GM19193 (cell line): ENCODE data around the gene ADSL.

Experiments used
- POLR2A ChIP-seq: IDR thresholded peaks from 4 replicates; pipeline ENCODE4 v1.6.1; 2011; ENCODE audit not compliant: insufficient read depth, insufficient read length; ENCODE audit errors: extremely low read depth

Gene ADSL

GRCh38 chr22:40346185-40347118, at the start of gene ADSL:
Gene ADSL (plus strand): TSS chr22:40346500. CDS start chr22:40346559, 59 bp downstream.
- peak; percentile 98 for TF ChIP-seq POLR2A

DNA sequence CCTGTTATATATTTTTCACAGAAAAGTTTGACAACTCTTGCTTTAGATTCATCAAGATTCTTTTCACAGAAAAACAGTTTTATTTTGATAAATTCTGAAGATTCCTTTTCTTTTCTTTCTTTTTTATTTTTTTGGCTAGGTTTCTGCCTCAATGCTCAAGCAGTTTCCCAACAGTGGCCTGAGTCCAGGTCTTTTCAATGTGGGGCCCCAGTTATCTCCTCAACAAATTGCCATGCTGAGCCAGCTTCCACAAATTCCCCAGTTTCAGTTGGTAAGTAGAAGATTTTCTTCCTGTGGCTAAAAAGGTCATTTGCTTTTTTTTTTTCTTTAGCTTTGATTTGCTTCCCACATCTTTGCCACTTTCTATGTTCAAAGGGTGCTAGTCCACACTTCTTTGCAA, 46.0 kb upstream of the ADSL start:
- TF ChIP-seq POLR2A = no peak

- no peak for TF ChIP-seq POLR2A
These were observed 45.2 kb upstream of the ADSL start for GRCh38 chr22:40300884-40301672.

GRCh38 chr22:40302149-40302548, 44.2 kb upstream of the ADSL start:
- TF ChIP-seq POLR2A = no peak

DNA sequence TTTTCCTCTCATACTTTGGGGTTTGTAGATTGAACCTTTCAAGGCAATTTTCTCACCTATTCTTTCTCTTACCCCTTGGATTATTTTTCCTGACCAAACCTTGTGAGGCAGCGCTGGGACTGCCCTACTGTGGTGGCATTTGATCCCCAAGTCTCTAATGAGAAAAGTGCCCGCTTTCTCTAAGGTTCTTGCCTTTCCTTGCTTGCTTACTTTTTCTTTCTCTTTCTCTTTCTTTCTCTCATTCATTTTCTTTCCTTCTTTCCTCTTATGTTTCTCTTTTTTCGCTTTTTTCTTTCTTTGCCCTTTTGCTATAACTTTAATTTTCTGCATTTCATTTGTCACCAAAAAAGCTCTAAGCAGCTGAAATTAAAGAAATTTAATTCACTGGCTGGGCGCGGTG, 40.7 kb upstream of the ADSL start:
- TF ChIP-seq POLR2A = no peak

DNA sequence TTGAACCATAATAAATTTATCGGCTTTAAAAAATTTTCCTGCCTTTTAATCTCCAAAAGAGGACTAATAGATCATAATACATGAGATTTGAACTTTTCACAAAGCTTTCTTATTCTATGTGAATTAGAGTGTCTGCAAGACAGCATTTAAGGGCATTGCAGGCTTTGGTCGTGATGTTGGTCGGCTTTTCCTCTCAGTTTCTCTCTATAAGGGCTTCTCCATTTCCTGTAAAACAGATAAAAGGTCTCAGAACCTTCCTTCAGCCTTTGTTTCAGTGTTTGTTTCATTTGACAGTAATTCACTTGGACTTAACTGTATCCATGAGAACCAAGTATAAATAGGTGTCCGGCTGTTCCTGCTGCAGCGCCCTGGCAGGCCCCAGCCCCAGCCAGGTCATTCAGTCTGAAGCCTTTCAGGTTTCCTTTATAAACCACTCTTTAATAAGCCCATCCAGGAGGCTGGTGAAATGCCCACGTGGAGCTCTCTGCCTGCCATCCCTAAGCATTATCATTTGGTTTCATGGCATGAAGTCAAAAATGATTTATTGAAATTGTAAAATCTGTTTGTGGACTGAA, 37.2 kb upstream of the ADSL start:
- no peak for TF ChIP-seq POLR2A

DNA sequence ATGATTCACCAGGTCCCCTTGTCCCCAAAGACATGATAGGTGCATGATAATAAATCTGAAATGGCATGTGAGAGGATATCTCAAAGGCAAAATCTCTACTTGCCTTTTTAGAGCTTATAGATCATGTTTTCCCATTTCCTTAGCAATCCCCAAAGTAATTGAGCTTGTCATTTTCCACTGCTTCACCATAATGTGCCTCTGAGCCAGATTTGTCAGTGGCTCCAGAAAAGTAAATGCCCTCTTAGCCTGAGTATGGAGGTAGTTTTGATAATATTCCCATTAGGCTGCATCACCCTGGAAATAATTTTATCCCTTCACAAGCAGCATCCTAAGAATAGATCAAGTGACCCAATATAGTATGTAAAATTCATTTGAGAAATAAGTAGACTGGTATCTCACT, 36.7 kb upstream of the ADSL start:
- TF ChIP-seq POLR2A = no peak

GRCh38 chr22:40310081-40310767, 36.1 kb upstream of the ADSL start:
- TF ChIP-seq POLR2A = no peak

DNA sequence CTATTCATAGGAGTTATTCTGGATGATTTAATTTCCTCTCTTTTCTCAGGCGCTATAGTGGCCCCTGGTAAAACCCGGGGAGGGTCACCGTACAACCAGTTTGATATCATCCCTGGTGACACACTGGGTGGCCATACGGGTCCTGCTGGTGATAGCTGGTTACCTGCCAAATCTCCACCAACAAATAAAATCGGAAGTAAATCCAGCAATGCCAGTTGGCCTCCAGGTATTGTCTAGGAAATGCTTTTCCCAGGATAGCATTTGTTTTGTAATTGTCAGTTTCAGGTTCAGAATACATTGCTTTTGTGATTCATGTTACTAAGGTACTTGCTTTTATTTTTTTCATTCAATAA, 35.6 kb upstream of the ADSL start:
- no peak for TF ChIP-seq POLR2A

DNA sequence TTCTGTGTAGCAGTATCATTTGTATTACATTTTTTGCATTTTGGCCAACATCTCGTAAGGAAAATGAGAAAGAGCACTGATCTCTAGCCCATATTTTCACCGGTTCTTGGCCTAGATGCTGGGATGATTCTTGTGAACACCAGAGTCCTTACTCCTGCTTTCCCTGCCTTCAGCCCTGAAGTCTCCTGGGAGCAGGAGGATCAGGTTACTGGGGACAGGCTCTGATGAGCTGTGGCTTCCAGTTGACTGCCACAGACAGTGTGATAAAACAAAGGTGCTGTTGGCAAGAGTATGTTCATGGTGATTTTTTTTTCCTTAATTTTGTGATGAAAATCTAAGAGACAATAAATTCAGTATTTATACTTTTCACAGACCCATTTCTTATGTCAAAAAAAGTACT, 34.2 kb upstream of the ADSL start:
- no peak for TF ChIP-seq POLR2A

DNA sequence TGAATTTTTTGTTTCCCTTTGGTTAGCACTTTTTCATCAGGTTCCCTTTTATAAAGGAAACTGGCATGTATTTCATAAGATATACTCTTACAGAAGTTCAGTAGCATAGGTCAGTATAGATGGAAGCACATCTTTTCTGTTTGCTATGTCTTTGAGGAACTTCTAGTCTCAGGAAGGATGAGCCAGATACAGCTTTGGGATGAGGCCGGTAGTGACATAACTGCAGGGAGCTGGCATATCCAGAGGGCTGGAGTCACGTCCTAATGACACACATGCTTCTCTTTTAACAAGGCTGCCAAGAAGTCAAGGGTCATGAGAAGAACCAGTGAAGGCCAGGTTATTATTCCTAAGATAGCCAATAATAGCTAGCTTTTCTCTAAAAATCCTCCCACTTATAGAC, 33.3 kb upstream of the ADSL start:
- no peak for TF ChIP-seq POLR2A

- TF ChIP-seq POLR2A = no peak
These were observed 32.3 kb upstream of the ADSL start for GRCh38 chr22:40314041-40314440.

GRCh38 chr22:40320687-40321086, 25.6 kb upstream of the ADSL start:
- TF ChIP-seq POLR2A = no peak

GRCh38 chr22:40322021-40322420, 24.3 kb upstream of the ADSL start:
- TF ChIP-seq POLR2A = no peak

DNA sequence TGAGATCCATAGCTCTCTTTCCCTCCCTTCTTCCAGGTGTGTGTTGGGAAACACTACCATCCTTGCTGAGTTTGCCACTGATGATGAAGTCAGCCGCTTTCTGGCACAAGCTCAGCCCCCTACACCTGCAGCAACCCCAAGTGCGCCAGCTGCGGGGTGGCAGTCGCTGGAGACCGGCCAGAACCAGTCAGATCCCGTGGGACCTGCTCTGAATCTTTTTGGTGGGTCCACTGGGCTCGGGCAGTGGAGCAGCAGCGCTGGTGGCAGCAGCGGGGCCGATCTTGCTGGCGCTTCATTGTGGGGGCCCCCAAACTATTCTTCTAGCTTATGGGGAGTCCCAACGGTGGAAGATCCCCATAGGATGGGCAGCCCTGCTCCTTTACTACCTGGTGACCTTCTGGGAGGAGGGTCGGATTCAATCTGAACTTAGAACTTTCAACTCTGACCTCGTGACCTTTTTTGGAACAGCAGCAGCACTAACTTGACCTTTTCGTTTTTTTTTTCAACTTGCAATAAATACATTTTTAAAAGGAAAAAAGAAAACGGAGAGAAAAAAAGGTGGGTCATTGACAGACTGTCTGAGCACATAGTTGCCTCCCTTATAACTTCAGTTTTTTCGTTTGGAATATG, 23.4 kb upstream of the ADSL start:
- TF ChIP-seq POLR2A = no peak

GRCh38 chr22:40323681-40324171, 22.6 kb upstream of the ADSL start:
- TF ChIP-seq POLR2A = no peak
